GM08714 (cell line): ENCODE data around the gene NOS2.
"Not testable (repeated sequence)": the region's sequence is repeated elsewhere in the genome, so short reads cannot be mapped to it uniquely, and the experiment has no call there.

Experiments
- H3K4me3 ChIP-seq: fragments of 200-500 bp; sonication (Bioruptor generic); 2 replicates; pipeline ENCODE4 v1.5.1; 2014; ENCODE audit warnings: mild to moderate bottlenecking, low read length, inconsistent platforms
- ZNF274 ChIP-seq: IDR thresholded peaks from 2 replicates; pipeline ENCODE4 v1.6.1; 2012; ENCODE audit warnings: mild to moderate bottlenecking, low read depth, low read length

NOS2 gene

DNA sequence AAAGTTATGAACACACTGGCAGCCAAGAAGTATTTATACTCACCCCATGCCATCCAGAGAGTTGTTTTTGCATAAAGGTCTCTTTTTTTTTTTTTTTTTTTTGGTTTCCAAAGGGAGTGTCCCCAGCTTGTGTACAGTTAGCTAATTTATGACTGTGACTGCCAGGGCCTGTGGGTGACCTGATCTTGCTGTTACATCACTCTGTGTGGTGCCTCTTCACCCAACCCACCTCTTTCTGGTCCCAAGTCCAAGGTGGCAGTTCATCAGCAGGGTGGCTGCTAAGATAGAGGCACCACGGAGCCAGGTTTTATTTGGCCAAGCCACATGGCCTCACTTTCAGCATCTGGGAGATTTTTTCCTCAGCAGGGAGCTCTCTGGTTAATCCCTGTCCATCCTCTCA lies at the start of gene NOS2:
Gene NOS2, minus strand, starts transcription at position 8 of the 400 bp plus-strand sequence. CDS start 1,720 bp downstream, outside the sequence.
- no peak for TF ChIP-seq ZNF274
- H3K4me3 ChIP-seq, result no peak within 1 kb of the TSS

DNA sequence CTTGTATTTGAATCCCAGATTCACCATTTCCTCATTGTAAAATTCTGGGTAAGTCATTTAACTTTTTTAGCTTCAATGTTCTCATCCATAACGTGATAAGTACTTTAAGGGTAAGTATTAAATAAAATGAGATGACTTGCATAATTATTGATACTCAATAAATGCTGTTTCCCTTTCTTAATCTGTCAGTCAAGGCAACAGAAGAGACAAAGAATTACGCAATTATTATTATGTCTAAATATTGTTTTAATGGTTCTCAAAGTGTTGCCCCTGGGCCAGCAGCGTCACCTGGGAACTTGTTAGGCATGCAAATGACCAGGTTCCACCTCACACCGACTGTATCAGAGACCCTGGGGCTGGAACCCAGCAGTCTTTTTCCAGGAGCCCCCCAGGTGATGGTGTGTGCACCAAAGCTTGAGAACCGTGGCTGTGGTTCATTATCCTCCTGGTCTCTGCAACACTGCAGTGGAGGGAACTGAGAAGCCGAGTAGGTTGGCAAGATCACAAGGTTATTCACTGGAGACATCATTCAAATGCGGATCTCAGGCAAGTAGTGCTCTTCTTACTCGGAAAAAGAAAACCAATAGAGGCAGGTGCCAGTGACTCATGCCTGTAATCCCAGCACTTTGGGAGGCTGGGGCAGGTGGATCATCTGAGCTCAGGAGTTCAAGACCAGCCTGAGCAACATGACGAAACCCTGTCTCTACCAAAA lies 49.3 kb upstream of the NOS2 start:
- no peak overlapping the region for H3K4me3 ChIP-seq
- no peak for TF ChIP-seq ZNF274

DNA sequence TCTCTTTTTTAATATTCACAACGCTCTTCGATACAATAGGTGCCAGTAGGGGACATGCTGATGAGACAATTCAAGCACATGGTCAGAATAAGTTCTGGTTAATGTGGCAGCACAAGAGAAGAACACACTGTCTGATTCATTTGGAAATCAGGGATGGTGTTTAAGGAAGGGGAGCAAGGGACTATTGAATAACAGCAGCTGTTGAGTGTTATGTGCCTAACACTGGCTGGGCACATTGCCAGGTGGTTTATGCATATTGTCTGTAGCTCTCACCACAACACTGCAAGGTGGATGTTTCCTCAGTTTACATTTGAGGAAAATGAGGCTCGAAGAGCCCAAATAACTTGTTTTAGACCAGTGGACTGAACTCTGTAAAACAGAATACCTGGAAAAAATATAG lies 48.6 kb upstream of the NOS2 start:
- no peak for TF ChIP-seq ZNF274
- no peak overlapping the region for H3K4me3 ChIP-seq

DNA sequence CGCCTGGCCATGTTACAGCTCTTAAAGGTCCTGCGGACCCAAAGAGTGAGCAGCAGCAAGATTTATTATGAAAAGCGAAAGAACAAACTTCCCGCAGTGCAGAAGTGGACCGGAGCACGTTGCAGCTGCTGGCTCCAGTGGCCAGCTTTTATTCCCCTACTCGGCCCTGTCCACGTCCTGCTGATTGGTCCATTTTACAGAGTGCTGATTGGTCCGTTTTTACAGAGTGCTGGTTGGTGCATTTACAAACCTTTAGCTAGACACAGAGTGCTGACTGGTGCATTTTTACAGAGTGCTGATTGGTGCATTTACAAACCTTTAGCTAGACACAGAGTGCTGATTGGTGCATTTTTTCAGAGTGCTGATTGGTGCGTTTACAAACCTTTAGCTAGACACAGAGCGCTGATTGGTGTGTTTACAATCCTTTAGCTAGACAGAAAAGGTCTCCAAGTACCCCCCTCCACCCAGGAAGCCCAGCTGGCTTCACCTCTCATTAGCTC lies 46.5 kb upstream of the NOS2 start:
- not testable (repeated sequence) for H3K4me3 ChIP-seq

DNA sequence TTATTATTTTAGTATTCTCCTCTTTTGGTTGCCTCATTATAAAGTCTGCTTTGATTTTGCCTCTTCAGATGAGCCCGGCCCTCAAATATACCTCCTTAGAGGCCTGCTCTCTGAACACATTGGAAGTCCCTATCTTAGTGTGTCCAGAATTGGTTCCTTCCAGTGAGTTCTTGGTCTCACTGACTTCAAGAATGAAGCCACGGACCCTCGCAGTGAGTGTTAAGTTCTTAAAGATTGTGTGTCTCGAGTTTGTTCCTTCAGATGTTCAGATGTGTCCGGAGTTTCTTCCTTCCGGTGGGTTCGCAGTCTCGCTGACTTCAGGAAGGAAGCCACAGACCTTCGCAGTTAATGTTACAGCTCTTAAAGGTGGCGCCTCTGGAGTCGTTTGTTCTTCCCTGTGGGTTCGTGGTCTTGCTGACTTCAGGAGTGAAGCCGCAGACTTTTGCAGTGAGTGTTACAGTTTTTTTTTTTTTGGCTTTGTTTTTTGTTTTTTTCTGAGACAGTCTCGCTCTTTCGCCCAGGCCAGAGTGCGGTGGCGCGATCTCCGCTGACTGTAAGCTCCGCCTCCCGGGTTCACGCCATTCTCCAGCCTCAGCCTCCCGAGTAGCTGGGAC lies 45.8 kb upstream of the NOS2 start:
- TF ChIP-seq ZNF274, result no peak
- no peak overlapping the region for H3K4me3 ChIP-seq

DNA sequence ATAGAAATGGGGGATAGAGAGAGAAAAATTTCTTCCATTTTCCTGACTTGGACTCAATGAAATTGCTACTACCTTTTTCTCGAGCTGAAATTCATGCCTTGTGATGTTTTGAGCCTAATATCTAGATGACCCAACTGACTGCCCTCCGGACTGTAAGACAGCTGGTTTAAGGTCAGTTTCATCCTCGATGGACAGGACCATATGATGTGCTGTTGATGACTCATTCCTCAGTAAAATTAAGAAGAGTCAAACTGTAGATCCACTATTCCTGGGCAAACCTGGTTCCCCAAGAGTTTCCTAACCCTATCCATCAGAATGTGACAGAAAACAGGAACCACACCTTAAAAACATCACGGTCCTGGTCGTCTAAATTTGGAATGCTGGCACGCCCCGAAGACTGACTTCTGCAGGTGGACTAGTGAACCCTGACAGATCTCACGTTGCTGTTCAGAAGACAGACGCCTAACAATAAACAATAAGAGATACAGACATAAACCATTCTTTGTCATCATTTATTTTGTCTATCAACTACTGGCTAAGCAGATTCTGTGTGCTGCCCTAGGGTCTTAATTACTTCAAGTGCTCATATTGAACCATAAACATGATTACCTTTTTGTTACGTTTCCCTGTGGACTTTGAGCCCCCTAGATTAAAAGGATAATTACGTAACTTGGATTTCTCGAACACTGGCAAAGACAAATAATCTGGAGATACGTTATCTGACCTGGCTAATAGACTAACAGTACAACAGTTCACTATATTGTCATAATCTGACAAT lies 45.1 kb upstream of the NOS2 start:
- TF ChIP-seq ZNF274, result no peak
- H3K4me3 ChIP-seq, result no peak overlapping the region

DNA sequence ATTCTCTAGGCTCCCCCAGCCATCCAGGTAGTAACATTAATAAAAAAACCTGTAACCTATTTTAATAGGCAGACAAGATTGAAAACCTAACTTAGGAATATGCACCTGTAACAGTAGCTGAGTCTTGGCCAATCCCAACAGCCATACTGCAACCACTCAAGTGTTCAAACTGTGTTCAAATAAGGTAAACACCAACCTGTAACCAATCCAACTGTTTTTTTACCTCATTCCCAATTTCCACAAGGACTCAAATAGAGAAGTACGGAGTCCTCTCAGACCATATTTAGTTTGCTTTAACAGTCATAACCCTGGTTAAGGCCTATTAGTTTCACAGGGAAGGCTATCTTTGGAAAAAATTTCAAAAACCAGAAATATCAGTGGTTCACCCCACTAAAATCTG lies 40.4 kb upstream of the NOS2 start:
- no peak overlapping the region for H3K4me3 ChIP-seq
- TF ChIP-seq ZNF274, result no peak

DNA sequence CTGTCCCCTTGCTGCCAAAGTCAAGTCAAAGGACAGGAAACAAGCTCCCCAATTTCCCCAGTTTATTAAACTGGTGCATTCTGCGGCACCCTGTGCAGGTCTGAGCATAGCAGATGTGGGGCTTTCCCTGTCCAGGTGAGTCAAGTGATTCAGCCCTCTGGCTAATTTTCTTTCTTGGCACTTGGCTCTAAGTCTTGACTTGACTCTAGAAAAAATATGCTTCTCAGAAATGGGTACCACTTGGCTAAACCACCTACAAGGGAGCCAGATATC lies 40.0 kb upstream of the NOS2 start:
- not testable (repeated sequence) for H3K4me3 ChIP-seq

DNA sequence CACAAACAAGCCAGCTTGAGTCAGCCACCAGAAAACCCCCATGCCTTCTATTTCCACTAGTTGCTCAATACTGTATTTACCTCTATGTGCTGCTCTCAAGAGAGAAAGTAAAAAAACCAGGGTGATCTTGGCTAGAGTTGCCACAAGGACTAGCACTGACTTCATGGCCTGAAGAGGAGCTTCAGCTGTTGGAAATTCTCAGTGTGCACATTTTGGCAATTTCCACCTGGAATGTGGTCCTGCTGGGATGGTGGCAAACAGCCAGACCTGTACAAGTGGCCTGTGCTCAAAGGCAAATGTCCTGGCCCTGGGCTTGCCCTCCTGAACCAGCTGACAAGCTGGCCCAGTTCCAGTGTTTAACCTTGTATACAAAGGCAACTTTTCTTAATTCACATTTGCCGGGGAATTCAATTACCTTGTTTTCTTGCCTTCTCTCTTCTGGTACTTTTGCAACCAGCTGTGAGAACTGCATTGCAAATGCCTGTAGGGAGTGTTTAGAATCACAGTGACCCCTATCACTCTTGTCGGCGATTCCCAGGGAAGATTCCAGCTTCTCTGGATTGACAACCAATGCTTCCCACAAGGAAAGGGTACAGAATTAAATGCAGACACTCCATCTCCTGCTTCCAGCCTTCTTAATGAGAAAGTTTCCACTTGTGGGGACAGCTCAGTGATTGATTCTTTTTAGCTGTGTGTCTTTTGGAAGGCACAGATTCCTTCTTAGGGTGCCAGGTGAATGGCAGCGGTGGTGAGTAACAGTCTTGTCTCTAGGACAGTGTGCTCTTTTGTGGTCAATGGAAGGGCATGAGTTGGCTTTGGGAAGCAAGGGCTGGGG lies 39.5 kb upstream of the NOS2 start:
- H3K4me3 ChIP-seq, result not testable (repeated sequence)

DNA sequence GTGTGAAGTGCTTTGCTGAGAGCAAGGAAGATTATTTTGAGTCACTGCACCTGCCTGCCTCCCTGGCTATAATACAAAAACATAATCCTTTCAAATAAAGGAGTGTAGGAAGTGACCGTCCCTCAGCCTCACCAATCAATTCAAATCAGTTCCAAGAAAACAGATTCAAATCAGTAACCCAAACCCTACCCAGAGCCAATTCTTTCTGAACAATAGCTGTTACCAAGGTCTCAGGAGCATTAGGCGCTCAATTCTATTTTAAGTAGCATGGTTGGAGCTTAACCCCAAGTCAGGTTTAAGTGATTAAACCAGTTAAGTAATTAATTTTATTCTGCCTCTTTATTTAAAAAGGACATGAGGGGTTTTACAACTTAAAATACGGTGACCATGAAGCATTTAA lies 38.3 kb upstream of the NOS2 start:
- not testable (repeated sequence) for H3K4me3 ChIP-seq

DNA sequence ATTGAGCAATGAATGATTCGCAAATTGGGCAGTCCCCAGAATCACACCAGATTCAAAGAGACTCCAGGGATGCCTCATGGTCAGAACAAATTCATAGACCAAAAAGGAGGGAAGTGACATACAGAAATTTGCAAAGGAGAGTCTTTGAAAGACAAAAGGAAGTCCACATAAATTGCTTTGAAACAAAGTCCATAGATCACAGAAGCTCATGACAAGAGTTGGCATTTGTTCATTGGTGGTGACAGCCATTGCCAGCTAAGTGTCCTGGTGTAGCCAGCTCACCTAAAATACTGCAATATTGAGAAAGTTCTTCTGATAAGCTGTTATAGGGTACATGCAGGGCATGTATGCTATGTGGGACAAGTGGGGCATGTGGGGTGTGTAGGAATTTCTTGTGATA lies 37.4 kb upstream of the NOS2 start:
- not testable (repeated sequence) for H3K4me3 ChIP-seq

DNA sequence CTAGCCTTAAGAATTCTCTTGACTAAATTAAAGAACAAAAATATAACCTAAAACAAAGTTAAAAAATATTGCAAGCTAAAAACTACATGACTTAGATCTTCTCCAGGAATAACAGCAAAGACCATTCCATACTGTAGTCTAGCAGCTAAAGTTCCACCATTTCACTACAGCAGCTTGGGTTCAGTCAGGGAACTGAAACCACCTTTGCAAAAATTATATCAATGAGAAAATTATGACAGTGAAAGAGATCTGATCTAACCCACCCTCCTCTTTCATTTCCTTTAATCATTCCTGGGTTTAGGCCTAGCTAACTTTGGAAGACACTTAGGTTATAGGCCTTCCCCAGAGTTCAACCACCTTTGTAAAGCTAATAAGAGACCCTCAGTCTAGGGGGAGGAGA lies 36.3 kb upstream of the NOS2 start:
- no peak overlapping the region for H3K4me3 ChIP-seq
- no peak for TF ChIP-seq ZNF274

DNA sequence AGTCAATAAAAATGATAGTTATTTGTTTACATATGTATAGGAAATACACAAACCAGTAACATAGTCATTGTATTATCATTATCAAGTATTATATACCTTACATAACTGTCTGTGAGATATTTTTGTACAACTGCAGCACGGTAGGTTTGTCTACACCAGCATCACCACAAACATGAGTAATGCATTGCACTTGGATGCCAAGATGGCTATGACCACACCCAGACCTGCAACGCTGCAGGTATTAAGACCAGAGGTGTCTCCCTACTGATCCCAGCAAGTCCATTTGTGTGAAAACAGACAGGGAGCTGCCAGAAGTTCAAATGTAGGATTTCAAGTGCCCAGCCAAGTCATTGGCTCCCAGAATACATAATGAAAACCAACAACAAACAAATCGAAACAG lies 34.2 kb upstream of the NOS2 start:
- TF ChIP-seq ZNF274, result no peak
- no peak overlapping the region for H3K4me3 ChIP-seq

DNA sequence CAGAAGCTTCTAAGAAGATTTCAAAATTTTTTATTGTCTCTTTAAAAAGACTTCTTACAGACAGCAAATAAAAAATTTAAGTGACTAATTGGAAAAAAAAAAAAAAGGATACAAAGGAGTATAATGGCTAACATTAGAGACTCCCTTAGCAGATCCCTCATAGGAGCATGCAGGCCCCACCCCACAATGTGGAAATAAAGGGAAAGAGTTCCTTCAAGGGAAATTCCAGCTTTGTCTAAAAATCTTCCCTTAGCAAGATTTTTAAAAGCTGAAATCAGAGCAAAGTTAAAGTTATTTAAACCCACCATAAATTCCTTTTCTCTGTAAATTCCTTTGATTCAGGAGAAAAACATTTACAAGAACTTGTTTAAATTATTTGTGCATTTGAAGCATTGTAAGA lies 32.5 kb upstream of the NOS2 start:
- TF ChIP-seq ZNF274, result no peak
- H3K4me3 ChIP-seq, result no peak overlapping the region

DNA sequence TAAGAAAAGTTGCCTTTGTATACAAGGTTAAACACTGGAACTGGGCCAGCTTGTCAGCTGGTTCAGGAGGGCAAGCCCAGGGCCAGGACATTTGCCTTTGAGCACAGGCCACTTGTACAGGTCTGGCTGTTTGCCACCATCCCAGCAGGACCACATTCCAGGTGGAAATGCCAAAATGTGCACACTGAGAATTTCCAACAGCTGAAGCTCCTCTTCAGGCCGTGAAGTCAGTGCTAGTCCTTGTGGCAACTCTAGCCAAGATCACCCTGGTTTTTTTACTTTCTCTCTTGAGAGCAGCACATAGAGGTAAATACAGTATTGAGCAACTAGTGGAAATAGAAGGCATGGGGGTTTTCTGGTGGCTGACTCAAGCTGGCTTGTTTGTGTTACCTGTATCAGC lies 29.6 kb upstream of the NOS2 start:
- H3K4me3 ChIP-seq, result not testable (repeated sequence)

DNA sequence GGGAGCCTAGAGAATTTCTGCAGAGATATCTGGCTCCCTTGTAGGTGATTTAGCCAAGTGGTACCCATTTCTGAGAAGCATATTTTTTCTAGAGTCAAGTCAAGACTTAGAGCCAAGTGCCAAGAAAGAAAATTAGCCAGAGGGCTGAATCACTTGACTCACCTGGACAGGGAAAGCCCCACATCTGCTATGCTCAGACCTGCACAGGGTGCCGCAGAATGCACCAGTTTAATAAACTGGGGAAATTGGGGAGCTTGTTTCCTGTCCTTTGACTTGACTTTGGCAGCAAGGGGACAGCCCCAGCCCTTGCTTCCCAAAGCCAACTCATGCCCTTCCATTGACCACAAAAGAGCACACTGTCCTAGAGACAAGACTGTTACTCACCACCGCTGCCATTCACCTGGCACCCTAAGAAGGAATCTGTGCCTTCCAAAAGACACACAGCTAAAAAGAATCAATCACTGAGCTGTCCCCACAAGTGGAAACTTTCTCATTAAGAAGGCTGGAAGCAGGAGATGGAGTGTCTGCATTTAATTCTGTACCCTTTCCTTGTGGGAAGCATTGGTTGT lies 28.9 kb upstream of the NOS2 start:
- H3K4me3 ChIP-seq, result not testable (repeated sequence)
